ENCODE measurements around the gene ADAMTS9.

Gene ADAMTS9

GRCh38 chr3:64617610-64618009 is 70.2 kb downstream of the ADAMTS9 start:
- DNase-seq (ENCODE audit: low read depth in 2 of 2) = no peak

- DNase-seq (ENCODE audit: low read depth in 2 of 2) = no peak
Measured at GRCh38 chr3:64616953-64617352, 70.8 kb downstream of the ADAMTS9 start.

GRCh38 chr3:64612916-64613526 is 74.8 kb downstream of the ADAMTS9 start:
- no peak for DNase-seq (ENCODE audit: low read depth in 2 of 2)

- no peak for DNase-seq (ENCODE audit: low read depth in 2 of 2)
Measured at GRCh38 chr3:64612082-64612860, 75.5 kb downstream of the ADAMTS9 start.

- DNase-seq (ENCODE audit: low read depth in 2 of 2) = no peak
Measured at GRCh38 chr3:64608741-64609140, 79.1 kb downstream of the ADAMTS9 start.

- DNase-seq (ENCODE audit: low read depth in 2 of 2) = no peak
Measured at GRCh38 chr3:64607032-64607551, 80.7 kb downstream of the ADAMTS9 start.

- no peak for DNase-seq (ENCODE audit: low read depth in 2 of 2)
Measured at GRCh38 chr3:64604313-64604712, 83.5 kb downstream of the ADAMTS9 start.

GRCh38 chr3:64601824-64602223 is 86.0 kb downstream of the ADAMTS9 start:
- no peak for DNase-seq (ENCODE audit: low read depth in 2 of 2)

- no peak for DNase-seq (ENCODE audit: low read depth in 2 of 2)
Measured at GRCh38 chr3:64600246-64600950, 87.4 kb downstream of the ADAMTS9 start.

GRCh38 chr3:64599651-64600050 is 88.1 kb downstream of the ADAMTS9 start:
- no peak for DNase-seq (ENCODE audit: low read depth in 2 of 2)

- DNase-seq (ENCODE audit: low read depth in 2 of 2) = peak; percentile 96
Measured at GRCh38 chr3:64595253-64595694, 92.5 kb downstream of the ADAMTS9 start.

- no peak for DNase-seq (ENCODE audit: low read depth in 2 of 2)
Measured at GRCh38 chr3:64594134-64594533, 93.7 kb downstream of the ADAMTS9 start.

GRCh38 chr3:64593350-64593749 is 94.5 kb downstream of the ADAMTS9 start:
- no peak for DNase-seq (ENCODE audit: low read depth in 2 of 2)

- no peak for DNase-seq (ENCODE audit: low read depth in 2 of 2)
Measured at GRCh38 chr3:64591615-64592014, 96.2 kb downstream of the ADAMTS9 start.

GRCh38 chr3:64588380-64588779 is 99.4 kb downstream of the ADAMTS9 start:
- DNase-seq (ENCODE audit: low read depth in 2 of 2) = no peak

GRCh38 chr3:64586952-64587351 is 100.8 kb downstream of the ADAMTS9 start:
- DNase-seq (ENCODE audit: low read depth in 2 of 2) = no peak

GRCh38 chr3:64584179-64584578 is 103.6 kb downstream of the ADAMTS9 start:
- DNase-seq (ENCODE audit: low read depth in 2 of 2) = peak; percentile 60 to 68

GRCh38 chr3:64578797-64579196 is 109.0 kb downstream of the ADAMTS9 start:
- no peak for DNase-seq (ENCODE audit: low read depth in 2 of 2)

- DNase-seq (ENCODE audit: low read depth in 2 of 2) = no peak
Measured at GRCh38 chr3:64578062-64578770, 109.6 kb downstream of the ADAMTS9 start.

- DNase-seq (ENCODE audit: low read depth in 2 of 2) = no peak
Measured at GRCh38 chr3:64576211-64576775, 111.5 kb downstream of the ADAMTS9 start.

- DNase-seq (ENCODE audit: low read depth in 2 of 2) = no peak
Measured at GRCh38 chr3:64575211-64575844, 112.5 kb downstream of the ADAMTS9 start.

Data from fibroblast of skin of left biceps (primary cell).